ENCODE results near the gene SPP2.

SPP2 gene

DNA sequence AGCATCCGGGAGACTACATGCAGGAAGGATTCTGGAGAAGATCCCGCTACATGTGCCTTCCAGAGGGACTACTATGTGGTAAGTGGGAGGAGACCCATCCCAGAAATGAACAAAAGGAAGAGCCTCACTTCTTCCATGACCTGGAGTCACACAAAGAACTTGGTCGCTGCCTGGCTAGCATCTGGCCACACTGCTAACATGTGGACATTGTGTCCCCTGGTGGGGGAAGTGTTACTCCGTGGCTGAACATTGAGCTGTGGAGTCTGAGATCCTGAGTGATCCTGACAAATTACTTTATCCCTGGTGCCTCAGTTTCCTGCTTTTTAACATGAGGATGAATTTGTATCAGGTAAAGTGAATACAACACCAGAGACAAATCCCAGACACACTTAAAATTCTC, 8.4 kb downstream of the SPP2 start:
- DNase-seq (ENCODE audit: low spot score), result no peak
- no peak overlapping the region for H3K27ac ChIP-seq
- no peak overlapping the region for H3K4me3 ChIP-seq
- TF ChIP-seq, protein P1, sequence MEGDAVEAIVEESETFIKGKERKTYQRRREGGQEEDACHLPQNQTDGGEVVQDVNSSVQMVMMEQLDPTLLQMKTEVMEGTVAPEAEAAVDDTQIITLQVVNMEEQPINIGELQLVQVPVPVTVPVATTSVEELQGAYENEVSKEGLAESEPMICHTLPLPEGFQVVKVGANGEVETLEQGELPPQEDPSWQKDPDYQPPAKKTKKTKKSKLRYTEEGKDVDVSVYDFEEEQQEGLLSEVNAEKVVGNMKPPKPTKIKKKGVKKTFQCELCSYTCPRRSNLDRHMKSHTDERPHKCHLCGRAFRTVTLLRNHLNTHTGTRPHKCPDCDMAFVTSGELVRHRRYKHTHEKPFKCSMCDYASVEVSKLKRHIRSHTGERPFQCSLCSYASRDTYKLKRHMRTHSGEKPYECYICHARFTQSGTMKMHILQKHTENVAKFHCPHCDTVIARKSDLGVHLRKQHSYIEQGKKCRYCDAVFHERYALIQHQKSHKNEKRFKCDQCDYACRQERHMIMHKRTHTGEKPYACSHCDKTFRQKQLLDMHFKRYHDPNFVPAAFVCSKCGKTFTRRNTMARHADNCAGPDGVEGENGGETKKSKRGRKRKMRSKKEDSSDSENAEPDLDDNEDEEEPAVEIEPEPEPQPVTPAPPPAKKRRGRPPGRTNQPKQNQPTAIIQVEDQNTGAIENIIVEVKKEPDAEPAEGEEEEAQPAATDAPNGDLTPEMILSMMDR (IDR thresholded peaks at IDR 0.05), result no peak

DNA sequence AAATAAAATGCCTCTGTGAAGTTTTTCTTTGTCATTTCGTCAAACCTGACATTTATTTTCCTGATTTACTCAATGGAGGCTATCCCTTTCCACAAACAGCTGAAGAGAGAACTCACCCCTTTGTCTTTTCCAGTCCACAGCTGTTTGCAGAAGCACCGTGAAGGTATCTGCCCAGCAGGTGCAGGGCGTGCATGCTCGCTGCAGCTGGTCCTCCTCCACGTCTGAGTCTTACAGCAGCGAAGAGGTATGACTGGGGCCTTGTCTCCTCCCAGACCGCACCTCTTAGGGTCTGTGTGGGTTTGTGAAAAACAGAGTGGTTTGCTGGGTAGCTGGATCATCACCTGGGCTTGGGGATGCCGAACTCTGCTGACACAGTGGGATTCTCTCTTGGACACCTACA, 9.7 kb downstream of the SPP2 start:
- DNase-seq (ENCODE audit: low spot score), result no peak
- Histone ChIP-seq H3K27ac (no peak overlapping the region), H3K4me3 (no peak overlapping the region)
- TF ChIP-seq, protein P1 (IDR thresholded peaks at IDR 0.05), result no peak

DNA sequence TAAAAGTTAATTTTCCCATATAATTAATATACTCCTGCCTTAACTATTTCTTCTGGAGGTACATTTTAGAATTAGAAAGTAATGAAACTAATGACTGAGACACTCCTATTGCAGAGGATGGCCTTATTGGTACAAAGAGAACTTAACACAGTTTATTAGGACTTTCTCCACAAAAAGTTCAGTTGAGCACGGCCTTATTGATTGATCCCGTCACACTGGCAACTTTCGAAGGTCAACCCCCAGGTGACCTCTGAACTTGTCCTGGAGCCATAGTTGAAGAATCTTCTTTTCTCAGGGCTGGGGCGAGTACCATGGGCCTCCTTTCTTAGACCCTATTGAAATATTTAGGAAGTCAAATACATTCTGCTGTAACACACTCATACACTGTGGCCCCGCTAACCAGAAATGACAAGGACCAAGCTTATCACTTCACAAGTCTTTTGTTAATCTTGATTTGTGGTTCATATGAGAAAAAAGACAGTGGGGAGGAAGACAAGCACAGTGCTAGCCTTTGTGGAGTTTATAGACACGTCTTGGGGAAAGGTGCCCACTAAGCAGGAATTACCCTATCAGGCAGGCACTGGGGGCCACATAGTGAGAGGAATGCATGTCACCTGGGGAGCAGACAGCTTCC, 11.2 kb downstream of the SPP2 start:
- TF ChIP-seq, protein P1 (IDR thresholded peaks at IDR 0.05), result no peak
- DNase-seq (ENCODE audit: low spot score), result no peak

DNA sequence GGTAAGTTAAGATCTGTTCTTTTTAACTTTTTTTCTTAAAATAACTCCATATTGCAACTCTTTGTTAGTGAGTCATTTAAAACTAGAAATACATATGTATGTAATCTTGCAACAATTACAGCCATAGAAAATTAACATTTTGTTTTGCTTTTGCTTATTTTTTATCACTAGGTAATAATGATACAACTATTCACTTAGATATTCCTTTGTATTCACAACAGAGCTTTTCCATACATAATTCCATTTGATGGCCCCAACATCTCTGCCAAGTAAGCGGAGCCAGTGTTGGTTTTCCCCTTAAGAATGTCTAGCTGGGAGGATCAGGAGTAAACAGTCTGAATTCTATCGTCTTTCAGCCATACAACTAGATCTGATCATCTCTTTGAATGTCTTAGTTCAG, 16.1 kb downstream of the SPP2 start:
- Histone ChIP-seq H3K27ac (no peak overlapping the region), H3K4me3 (no peak overlapping the region)
- no peak for DNase-seq (ENCODE audit: low spot score)
- TF ChIP-seq, protein P1 (IDR thresholded peaks at IDR 0.05), result no peak

More for the DNA sequence above, 11.2 kb downstream of the SPP2 start:
- Histone ChIP-seq H3K27ac (no peak overlapping the region), H3K4me3 (no peak overlapping the region)

DNA sequence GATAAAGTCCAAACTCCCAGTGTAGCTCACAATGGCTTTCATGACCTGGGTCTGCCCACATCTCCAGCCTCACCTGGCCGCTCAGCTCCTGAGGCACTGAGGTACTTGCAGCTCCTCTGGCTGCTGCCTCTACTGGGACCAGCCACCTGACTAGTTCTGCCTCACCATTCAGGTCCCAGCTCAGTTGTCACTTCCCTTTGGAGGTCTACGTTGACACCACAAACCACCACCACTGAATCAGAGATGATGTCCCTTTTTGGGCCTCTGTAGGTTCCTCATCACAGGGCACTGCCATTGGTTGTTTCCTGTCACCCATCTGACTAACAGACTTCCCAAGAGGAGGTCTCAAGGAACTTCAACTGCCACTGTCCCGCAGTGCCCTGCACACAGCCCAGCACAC, 21.2 kb downstream of the SPP2 start:
- no peak overlapping the region for H3K4me3 ChIP-seq
- DNase-seq (ENCODE audit: low spot score), result no peak
- TF ChIP-seq, protein P1 (IDR thresholded peaks at IDR 0.05), result no peak
- no peak overlapping the region for H3K27ac ChIP-seq

DNA sequence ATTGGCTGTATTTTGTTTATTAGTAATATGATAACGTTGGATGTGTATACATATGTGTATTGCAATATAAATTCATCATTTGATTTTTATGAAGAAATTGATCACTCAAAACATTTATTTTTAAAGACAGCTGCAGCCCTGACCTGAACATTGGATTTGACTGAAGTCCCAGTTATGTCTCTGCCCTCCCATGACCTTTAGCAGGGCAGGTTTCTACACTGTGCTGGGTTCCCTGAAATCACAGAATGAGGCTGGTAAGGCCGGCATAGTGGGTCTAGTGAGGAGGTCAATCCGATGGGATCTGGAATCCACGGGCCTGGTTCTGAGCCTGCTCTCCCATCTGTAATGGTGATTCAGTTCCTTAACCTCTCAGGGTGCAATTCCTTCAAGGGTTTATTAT, 22.0 kb downstream of the SPP2 start:
- no peak for DNase-seq (ENCODE audit: low spot score)
- Histone ChIP-seq H3K27ac (no peak overlapping the region), H3K4me3 (no peak overlapping the region)
- TF ChIP-seq, protein P1 (IDR thresholded peaks at IDR 0.05), result no peak

DNA sequence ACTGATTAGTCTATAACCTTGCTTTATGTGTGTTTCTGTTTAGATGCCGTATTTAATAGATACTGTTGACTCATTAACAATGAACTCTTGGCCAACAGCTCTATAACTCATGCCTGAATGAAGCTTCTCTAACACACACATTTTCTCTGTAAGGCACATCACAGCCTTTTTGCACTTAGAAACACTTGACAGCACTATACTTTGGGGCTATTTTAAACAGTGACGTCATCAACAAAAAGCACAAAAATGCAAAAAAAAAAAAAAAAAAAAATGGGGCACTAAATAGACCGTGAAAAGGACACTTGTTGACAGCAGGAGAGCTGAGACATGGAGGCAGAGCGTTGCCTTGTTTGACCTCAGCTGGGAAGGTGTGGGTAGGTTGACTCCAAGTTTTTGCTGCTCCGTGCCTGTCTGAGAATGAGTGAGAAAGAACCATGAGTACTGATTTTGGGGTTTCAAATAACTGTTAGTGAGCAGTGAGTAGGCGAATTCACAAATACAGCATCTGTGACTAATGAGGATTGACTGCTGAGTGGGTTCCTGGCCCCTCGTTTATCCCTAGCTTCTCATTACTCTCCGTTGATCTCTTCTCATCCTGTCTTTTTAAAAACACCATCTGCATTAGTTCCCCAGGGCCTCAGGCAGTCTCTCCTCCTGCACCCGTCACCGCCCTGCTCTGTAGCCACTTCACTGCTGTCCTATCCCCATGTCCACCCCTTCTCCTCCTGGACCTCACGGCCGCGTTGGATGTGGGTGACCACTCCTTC, 24.4 kb downstream of the SPP2 start:
- Histone ChIP-seq H3K4me3 (no peak overlapping the region), H3K27ac (no peak overlapping the region)
- no peak for DNase-seq (ENCODE audit: low spot score)
- TF ChIP-seq, protein P1 (IDR thresholded peaks at IDR 0.05), result no peak

Measured in coronary artery (tissue), 2 donors.